Measurements from ENCODE around the gene ID2. TPM values are rescaled to one million over a fixed set of nuclear protein-coding genes. Genes with fewer than 3 reads are reported as not detected.

The ID2 gene
- polyA plus RNA-seq, 1 donor from 2014 or later: 19.3 TPM

DNA sequence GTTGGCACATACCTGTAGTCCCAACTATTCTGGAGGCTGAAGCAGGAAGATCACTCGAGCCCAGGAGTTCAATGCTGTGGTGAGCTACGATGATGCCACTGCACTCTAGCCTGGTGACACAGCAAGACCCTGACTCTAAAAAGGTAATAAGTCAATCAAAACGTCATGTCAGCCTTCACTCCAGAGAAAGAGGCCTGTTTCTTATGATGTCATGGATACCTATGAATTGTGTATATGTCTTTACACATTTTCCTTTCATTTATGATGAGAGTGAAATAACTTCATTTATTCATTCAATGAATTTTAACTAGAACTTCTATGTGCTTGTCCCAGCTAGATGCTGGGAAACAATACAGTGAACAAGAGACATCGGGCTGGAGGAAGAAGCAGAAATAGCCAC is 25.0 kb upstream of the ID2 start:
- H3K27me3 Mint-ChIP-seq: peaks cover 31% of the 10 kb centered on the region
- no peaks in the 10 kb centered on the region for H3K4me1 Mint-ChIP-seq
- peak overlapping the region in 1 of 3 donors; percentile 59 for H3K27ac Mint-ChIP-seq
- peaks cover 5% of the 10 kb centered on the region for H3K36me3 Mint-ChIP-seq
- H3K4me3 Mint-ChIP-seq: no peak overlapping the region
- H3K9me3 Mint-ChIP-seq: no peaks in the 10 kb centered on the region

DNA sequence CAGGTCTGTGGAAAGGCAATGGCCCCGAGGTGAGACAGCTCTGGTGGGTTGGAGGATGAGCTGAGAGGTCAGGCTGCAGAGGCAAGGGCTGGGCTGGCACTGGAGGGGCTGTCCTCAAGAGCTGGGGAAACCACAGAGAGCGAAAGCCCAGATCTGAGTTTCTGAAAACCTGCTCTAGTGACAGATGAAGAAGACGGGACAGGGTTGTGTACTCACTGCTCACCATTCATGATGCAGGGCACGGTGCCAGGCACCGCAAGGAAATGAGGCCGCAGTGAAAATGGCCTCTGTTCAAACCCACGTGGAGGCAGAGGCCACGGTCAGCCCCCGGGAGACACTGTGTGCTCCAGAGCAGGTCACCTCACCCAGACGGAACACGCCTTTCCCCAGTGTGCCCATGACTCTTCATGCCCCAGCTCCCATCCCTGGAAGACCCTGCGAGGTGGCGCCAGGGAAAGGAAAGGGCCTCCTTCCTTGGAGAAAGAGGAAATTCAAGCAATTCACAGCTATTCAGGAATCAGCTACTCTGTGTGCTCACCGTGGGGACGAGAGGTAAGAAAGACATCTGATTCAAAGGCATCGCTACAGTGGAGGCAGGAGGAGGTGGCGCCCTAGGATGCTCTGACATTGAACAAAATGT is 24.3 kb upstream of the ID2 start:
- Mint-ChIP-seq H3K4me1 (no peaks in the 10 kb centered on the region), H3K27ac (peak overlapping the region in 1 of 3 donors; percentile 59), H3K27me3 (peaks cover 31% of the 10 kb centered on the region), H3K36me3 (peaks cover 5% of the 10 kb centered on the region), H3K4me3 (no peak overlapping the region), H3K9me3 (no peaks in the 10 kb centered on the region)

DNA sequence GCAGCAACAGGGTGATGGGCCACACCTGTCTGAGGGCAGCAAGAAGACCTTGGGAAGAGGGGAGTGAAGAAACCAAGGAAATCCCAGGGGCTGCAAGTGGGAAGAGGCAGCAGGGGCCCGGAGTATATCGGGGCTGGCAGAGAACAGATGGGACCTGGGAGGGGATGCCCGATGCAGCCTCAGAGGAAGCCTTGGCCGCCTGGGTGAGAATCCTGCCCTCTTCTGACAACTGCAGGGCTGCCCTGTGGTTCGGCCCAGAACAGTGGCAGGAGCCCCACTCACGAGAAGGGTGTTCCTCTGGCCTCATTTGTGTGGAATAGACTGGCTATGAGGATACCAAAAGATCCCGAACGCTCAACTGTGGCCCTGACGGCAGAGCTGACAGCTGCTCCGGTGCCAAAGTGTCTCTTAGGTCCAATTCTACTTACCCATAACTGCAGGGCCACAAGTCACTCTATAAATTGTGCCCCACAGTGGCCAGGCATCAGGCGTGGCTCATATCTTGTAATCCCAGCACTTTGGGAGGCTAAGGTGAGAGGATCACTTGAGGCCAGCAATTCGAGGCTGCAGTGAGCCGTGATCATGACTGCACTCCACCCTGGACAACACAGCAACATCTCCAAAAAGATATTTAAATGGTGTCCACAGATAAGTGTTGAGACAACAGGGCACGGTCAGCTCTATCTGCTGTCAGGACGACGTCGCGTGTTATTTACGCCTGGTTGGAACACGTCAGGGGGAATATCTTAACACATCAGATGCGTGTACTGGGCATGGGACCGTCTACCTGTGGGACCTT is 23.6 kb upstream of the ID2 start:
- Mint-ChIP-seq H3K4me1 (no peaks in the 10 kb centered on the region), H3K27me3 (peaks cover 31% of the 10 kb centered on the region), H3K27ac (no peak overlapping the region), H3K9me3 (no peaks in the 10 kb centered on the region), H3K4me3 (no peak overlapping the region), H3K36me3 (peaks cover 5% of the 10 kb centered on the region)

DNA sequence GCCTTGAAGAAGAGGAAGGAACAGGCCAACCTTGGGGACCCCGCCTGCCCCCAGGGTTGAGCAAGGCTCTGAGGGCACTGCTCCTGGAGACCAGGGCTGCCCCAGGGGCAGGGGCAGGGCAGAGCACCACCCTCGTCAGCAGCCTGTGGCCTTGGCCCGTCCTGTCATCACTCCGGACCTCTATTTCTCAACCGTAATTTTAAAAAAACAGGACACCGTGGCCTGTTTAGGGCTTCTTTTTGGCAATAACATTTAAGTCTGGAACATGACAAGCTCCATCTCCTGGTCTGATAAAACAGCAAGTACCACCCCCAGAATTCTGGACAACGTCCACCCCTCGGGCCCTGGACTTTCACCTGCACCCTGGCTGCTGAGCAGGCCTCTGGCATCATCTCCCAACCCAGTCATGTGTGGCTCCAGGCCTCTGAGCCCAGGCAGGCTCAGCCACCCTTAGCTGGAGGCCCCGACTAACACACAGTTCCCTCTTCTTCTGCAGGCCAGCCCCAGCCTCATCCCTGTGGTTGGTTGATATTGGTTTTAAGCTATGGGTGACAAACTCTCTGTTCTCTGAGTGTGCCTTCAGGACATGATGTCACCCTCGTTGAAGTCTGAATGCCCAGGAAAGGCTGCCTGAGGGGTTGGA is 22.6 kb upstream of the ID2 start:
- H3K27ac Mint-ChIP-seq: no peak overlapping the region
- H3K27me3 Mint-ChIP-seq: peaks cover 27% of the 10 kb centered on the region
- peaks cover 3% of the 10 kb centered on the region for H3K36me3 Mint-ChIP-seq
- H3K9me3 Mint-ChIP-seq: no peaks in the 10 kb centered on the region
- no peak overlapping the region for H3K4me3 Mint-ChIP-seq
- no peaks in the 10 kb centered on the region for H3K4me1 Mint-ChIP-seq

DNA sequence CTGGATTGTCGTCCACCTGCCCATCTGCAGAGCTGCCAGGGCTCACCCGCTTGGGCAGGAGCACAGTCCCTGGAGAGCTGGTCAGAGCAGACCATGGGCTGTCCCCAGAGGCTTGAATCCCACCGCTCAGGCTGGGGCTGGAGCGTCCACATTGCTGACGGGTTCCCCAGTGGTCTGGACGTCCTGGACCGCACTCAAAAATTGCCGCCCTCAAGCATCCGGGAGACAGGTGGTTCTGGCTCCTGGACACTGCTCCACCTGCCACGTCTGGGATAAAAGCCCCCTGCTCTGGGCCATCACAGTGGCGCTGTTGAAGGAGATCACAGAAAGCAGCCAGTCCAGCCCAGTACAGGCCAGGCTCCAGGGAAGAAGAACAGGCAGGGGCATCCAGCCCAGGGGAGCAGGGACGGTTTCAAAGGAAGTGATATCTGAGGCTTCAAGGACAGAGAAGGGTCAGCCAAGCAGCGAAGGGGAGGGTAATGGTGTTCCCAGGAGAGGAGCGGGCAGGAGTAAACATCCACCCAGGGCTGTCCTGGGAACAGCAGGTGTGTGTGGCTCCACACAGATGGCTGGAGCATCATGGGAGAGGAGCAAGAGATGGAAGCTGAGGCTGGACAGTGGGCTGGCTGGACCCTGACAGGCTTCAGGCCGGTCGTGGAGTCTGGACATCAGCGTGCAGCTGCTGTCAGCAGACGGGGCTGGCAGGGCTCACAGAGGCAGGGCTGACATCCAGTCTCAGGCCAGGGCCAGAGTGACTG is 21.9 kb upstream of the ID2 start:
- peaks cover 3% of the 10 kb centered on the region for H3K36me3 Mint-ChIP-seq
- no peaks in the 10 kb centered on the region for H3K4me1 Mint-ChIP-seq
- no peak overlapping the region for H3K27ac Mint-ChIP-seq
- H3K4me3 Mint-ChIP-seq: peak overlapping the region in 1 of 4 donors; percentile 19
- no peaks in the 10 kb centered on the region for H3K9me3 Mint-ChIP-seq
- peaks cover 26% of the 10 kb centered on the region for H3K27me3 Mint-ChIP-seq

DNA sequence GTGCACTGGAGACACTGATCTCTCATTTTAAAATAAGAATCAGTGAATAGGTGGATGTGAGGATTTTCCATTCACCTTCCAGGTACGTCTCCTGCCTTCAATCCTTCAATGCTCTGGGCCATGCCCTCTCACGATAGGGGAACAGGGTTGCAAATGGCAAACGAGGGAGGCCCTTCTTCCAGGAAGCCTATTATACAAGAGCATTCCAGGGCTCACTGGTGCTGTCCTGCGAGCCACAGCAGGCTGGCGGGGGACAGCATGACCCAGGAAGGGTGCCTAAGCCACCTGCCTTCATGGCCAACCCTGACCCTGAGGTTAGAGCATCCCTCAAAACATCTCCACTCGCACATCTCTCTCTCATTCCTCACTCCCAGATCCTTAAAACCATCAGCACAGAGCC is 20.6 kb upstream of the ID2 start:
- H3K27me3 Mint-ChIP-seq: peaks cover 25% of the 10 kb centered on the region
- H3K9me3 Mint-ChIP-seq: no peaks in the 10 kb centered on the region
- H3K27ac Mint-ChIP-seq: no peak overlapping the region

DNA sequence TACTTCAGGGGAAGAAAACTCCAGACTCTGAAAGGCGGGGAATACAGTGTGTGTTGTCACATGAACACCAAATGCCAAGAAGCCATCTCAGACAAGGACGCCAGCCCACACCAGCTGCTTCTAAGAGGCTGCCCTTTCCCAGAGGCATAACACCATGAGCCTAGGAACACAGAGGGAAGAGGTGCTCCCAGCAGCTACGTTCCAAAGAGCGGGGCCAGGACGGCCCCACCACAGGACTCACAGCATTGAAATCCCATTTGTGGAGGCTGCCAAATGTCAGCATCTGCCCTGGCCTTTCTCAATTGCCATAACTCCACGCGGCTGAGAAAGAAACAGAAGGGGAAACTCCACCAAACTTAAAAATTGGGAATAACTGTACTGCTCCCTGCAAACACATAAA is 20.1 kb upstream of the ID2 start:
- Mint-ChIP-seq H3K27ac (no peak overlapping the region), H3K4me3 (no peak overlapping the region), H3K4me1 (no peaks in the 10 kb centered on the region), H3K9me3 (no peaks in the 10 kb centered on the region), H3K36me3 (peaks cover 3% of the 10 kb centered on the region), H3K27me3 (peaks cover 25% of the 10 kb centered on the region)

More for the DNA sequence above, 20.6 kb upstream of the ID2 start:
- H3K36me3 Mint-ChIP-seq: peaks cover 3% of the 10 kb centered on the region
- H3K4me1 Mint-ChIP-seq: no peaks in the 10 kb centered on the region
- no peak overlapping the region for H3K4me3 Mint-ChIP-seq

DNA sequence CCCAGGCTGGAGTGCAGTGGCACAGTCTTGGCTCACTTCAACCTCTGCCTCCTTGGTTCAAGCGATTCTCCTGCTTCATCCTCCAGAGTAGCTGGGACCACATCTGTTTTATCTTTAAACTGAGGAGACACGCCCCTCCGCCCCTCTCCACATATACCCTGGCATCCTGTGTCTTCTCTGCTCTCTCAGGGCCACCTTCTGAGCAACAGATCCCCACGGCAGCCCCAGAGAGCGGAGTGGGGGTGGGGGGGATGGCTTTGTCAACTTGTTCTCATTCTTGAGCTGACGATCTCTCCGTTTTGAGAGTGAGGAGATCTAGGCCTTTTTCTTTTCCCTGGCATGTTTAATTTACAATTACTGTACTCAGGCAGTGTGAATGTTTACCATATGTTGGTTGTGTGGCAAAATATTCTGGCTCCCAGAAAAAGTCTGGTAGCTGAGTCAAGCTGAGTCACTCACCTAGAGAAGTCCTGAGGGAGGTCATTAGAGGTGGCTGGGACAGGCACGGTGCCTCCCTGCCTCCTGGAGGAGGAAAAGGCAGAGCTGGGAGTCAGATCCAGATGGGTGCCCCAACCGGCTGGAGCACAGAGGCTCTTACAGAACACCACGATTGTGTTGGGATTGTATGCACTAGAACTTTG is 19.5 kb upstream of the ID2 start:
- Mint-ChIP-seq H3K27ac (no peak overlapping the region), H3K4me3 (no peak overlapping the region)

DNA sequence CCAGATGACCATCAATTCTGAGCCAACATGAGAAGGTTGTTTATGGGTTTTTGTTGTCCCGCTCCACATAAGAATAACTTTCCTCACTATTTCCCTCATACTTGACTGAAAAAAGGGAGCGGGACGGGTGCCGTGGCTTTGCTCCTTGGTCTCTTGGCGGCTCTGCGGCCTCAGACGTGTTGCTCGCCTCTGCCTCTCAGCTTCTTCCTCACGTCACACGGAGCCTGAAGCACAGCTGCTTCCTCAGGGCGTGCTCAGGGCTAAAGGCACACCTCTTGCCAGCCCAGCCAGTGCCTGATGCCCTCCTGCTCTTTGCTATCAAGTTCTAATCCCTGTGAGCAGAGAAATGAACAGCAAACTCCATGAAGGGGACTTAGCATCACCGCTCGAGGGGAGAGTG is 17.9 kb upstream of the ID2 start:
- Mint-ChIP-seq H3K4me1 (no peaks in the 10 kb centered on the region), H3K27ac (no peak overlapping the region)

More for the DNA sequence above, 19.5 kb upstream of the ID2 start:
- H3K27me3 Mint-ChIP-seq: peaks cover 22% of the 10 kb centered on the region
- H3K4me1 Mint-ChIP-seq: no peaks in the 10 kb centered on the region
- peaks cover 3% of the 10 kb centered on the region for H3K36me3 Mint-ChIP-seq
- H3K9me3 Mint-ChIP-seq: no peaks in the 10 kb centered on the region

DNA sequence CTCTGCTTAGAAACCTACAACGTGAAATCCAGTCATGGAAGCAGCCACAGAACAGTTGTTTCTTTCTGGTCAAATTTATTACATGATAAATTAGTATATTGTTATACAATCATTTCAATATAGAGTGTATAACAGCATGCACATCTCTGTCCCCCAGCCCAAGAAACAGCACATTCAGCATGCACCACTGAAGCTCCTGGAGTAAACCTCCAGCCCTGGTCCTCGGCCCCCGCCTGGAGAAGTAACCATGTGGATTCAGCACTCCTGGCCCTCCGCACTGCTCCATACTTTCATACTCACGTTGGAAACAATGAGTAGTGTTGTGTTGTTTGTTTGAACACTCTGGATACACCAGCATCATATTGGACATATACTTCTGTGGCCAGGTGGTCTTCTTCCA is 15.3 kb upstream of the ID2 start:
- Mint-ChIP-seq H3K27me3 (peaks cover 13% of the 10 kb centered on the region), H3K4me3 (no peak overlapping the region), H3K4me1 (no peaks in the 10 kb centered on the region), H3K9me3 (no peaks in the 10 kb centered on the region), H3K27ac (no peak overlapping the region), H3K36me3 (no peaks in the 10 kb centered on the region)

More for the DNA sequence above, 17.9 kb upstream of the ID2 start:
- H3K27me3 Mint-ChIP-seq: peaks cover 10% of the 10 kb centered on the region
- H3K9me3 Mint-ChIP-seq: no peaks in the 10 kb centered on the region
- no peaks in the 10 kb centered on the region for H3K36me3 Mint-ChIP-seq
- H3K4me3 Mint-ChIP-seq: no peak overlapping the region

DNA sequence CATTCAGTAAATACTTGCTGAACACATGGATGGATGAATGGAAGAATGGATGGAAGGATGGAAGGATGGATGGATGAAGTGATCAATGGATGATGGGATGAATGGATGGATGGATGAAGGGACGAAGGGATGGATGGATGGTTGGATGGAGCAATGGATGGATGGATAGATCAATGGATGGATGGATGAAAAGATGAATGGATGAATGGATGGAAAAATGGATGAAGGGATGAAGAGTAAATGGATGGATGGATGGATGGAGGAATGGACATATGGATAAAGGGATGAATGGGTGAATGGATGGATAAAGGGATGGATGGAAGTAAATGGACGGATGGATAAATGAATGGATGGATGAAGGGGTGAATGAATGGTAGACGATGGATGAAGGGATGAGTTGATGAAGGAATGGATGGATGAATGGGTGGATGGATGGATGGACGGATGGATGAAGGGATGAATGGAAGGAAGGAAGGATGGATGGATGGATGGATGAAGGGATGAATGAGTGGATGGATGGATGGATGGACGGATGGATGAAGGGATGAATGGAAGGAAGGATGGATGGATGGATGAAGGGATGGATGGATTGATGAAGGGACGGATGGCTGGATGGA is 13.9 kb upstream of the ID2 start:
- H3K27ac Mint-ChIP-seq: no peak overlapping the region
- H3K36me3 Mint-ChIP-seq: no peaks in the 10 kb centered on the region
- no peaks in the 10 kb centered on the region for H3K4me1 Mint-ChIP-seq
- no peaks in the 10 kb centered on the region for H3K9me3 Mint-ChIP-seq
- no peak overlapping the region for H3K4me3 Mint-ChIP-seq
- H3K27me3 Mint-ChIP-seq: peaks cover 16% of the 10 kb centered on the region

DNA sequence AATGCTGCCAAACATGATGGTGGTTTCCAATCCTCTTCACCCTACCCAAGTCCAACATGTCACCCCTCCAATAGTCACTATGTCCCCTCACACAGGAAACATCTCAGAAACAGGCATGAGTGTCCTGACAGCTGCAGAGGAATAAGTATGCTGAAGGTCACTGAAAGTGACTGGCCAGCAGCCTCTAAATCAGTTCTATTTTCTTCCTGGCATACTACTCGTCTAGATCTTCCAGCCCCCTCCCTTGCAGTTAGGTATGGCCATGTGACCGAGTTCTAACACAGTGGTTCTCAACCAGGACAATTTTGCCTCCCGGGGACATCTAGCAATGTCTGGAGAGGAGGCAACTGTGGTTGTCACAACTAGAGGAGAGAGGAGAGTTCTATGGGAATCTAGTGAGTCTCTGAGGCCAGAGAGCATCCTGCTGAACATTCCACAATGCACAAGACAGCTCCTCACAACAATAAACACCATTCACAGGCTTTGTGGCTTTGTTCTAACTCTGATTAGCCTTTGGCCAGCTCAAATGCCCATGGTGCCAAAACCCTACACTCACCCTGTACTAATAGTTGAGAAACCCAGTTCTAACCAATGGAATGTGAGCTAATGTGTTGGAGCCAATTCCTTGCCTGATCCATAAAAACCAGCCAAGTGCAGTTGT is 12.6 kb upstream of the ID2 start:
- peaks cover 3 to 7% (median 7%) of the 10 kb centered on the region in 3 donors for H3K9me3 Mint-ChIP-seq
- peaks cover 25% of the 10 kb centered on the region for H3K27me3 Mint-ChIP-seq

DNA sequence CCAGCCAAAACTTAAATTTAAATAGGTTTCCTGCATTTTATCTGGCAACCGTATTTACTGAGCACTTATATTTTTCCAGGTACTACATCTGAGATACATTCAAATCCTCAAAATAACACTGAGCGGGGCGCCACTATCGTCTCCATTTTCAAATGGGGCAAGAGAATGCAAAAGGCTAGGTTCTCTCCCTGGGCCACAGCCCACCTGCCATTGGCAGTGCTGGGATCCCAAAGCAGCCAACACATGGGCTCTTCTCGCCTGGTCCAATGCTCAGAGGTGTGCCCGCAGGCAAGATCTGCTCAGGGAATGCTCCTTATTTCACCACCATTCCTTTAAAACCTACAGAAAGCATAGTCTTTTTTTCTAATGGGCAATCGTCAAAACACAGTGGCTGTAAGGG is 11.3 kb upstream of the ID2 start:
- Mint-ChIP-seq H3K27ac (no peak overlapping the region), H3K9me3 (peaks cover 4 to 11% (median 8%) of the 10 kb centered on the region in 3 donors), H3K36me3 (no peaks in the 10 kb centered on the region), H3K4me3 (no peak overlapping the region), H3K27me3 (peaks cover 30% of the 10 kb centered on the region), H3K4me1 (no peaks in the 10 kb centered on the region)

More for the DNA sequence above, 12.6 kb upstream of the ID2 start:
- Mint-ChIP-seq H3K27ac (no peak overlapping the region), H3K4me3 (no peak overlapping the region), H3K36me3 (no peaks in the 10 kb centered on the region), H3K4me1 (no peaks in the 10 kb centered on the region)

DNA sequence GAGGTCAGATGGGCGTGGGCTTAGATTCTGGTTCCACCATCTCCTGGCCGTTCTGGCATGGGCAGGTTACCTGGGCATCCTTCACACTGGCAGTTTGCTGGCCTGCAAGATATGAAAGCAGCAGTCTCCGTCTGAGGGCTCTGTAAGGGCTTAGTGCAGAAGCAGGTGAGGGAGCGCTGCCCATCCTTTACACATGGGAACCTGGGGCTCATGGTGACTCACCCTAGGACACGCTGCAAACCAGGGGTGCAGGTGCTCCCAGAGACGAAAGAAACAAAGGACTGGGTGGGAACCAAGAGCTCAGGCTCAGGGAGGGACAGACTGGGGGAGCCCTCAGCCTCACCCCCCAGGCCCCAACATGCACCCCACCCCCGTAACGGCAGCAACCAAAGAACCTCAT is 10.7 kb upstream of the ID2 start:
- Mint-ChIP-seq H3K4me1 (no peaks in the 10 kb centered on the region), H3K4me3 (no peak overlapping the region), H3K36me3 (no peaks in the 10 kb centered on the region), H3K27ac (no peak overlapping the region), H3K9me3 (peaks cover 5 to 11% (median 8%) of the 10 kb centered on the region in 3 donors), H3K27me3 (peaks cover 35% of the 10 kb centered on the region)
